HG02610 (cell line): ENCODE measurements around the gene ATP13A3.
"Not testable (repeated sequence)": the region's sequence is repeated elsewhere in the genome, so short reads cannot be mapped to it uniquely, and the experiment has no call there.

Experiments used
- ATAC-seq: cut with Tn5 transposase; IDR thresholded peaks from one replicate; pipeline ENCODE4 v1.9.1; 2021; ENCODE audit warnings: mild to moderate bottlenecking, moderate library complexity; ENCODE audit not compliant: unreplicated experiment

ATP13A3 gene

GRCh38 chr3:194486540-194487288, at the start of gene ATP13A3:
TSS of gene ATP13A3 (minus strand) at chr3:194487002. CDS start at chr3:194462190, 24,812 bp downstream.
- peak; percentile 70 for ATAC-seq

- not testable (repeated sequence) for ATAC-seq
Measured at GRCh38 chr3:194535199-194535598, 48.4 kb upstream of the ATP13A3 start.

- no peak for ATAC-seq
Measured at GRCh38 chr3:194534243-194534642, 47.4 kb upstream of the ATP13A3 start.

- ATAC-seq, result no peak
Measured at GRCh38 chr3:194532591-194532990, 45.8 kb upstream of the ATP13A3 start.

GRCh38 chr3:194527726-194528125, 40.9 kb upstream of the ATP13A3 start:
- ATAC-seq, result no peak

GRCh38 chr3:194526164-194526563, 39.4 kb upstream of the ATP13A3 start:
- ATAC-seq, result no peak

GRCh38 chr3:194522579-194523046, 35.8 kb upstream of the ATP13A3 start:
- no peak for ATAC-seq

- ATAC-seq, result no peak
Measured at GRCh38 chr3:194521510-194522260, 34.9 kb upstream of the ATP13A3 start.

- ATAC-seq, result not testable (repeated sequence)
Measured at GRCh38 chr3:194520682-194521162, 33.9 kb upstream of the ATP13A3 start.

GRCh38 chr3:194520201-194520600, 33.4 kb upstream of the ATP13A3 start:
- ATAC-seq, result not testable (repeated sequence)

- ATAC-seq, result no peak
Measured at GRCh38 chr3:194518652-194519051, 31.9 kb upstream of the ATP13A3 start.

- no peak for ATAC-seq
Measured at GRCh38 chr3:194517333-194517732, 30.5 kb upstream of the ATP13A3 start.

GRCh38 chr3:194514626-194515025, 27.8 kb upstream of the ATP13A3 start:
- ATAC-seq, result no peak

- ATAC-seq, result no peak
Measured at GRCh38 chr3:194512895-194513601, 26.2 kb upstream of the ATP13A3 start.

- no peak for ATAC-seq
Measured at GRCh38 chr3:194508491-194509453, 22.0 kb upstream of the ATP13A3 start.

GRCh38 chr3:194507571-194507970, 20.8 kb upstream of the ATP13A3 start:
- ATAC-seq, result no peak

GRCh38 chr3:194505791-194506415, 19.1 kb upstream of the ATP13A3 start:
- ATAC-seq, result no peak

GRCh38 chr3:194504861-194505260, 18.1 kb upstream of the ATP13A3 start:
- ATAC-seq, result no peak

GRCh38 chr3:194504146-194504545, 17.3 kb upstream of the ATP13A3 start:
- no peak for ATAC-seq

GRCh38 chr3:194503081-194503531, 16.3 kb upstream of the ATP13A3 start:
- ATAC-seq, result no peak
